GM19043 (cell line): Measurements from ENCODE around the gene MSN.
"Not testable (repeated sequence)": the region's sequence is repeated elsewhere in the genome, so short reads cannot be mapped to it uniquely, and the experiment has no call there.

Source experiments
- ATAC-seq: cut with Tn5 transposase; IDR thresholded peaks from one replicate; pipeline ENCODE4 v1.9.1; 2021; ENCODE audit warnings: low read depth; ENCODE audit not compliant: unreplicated experiment

Gene MSN

DNA sequence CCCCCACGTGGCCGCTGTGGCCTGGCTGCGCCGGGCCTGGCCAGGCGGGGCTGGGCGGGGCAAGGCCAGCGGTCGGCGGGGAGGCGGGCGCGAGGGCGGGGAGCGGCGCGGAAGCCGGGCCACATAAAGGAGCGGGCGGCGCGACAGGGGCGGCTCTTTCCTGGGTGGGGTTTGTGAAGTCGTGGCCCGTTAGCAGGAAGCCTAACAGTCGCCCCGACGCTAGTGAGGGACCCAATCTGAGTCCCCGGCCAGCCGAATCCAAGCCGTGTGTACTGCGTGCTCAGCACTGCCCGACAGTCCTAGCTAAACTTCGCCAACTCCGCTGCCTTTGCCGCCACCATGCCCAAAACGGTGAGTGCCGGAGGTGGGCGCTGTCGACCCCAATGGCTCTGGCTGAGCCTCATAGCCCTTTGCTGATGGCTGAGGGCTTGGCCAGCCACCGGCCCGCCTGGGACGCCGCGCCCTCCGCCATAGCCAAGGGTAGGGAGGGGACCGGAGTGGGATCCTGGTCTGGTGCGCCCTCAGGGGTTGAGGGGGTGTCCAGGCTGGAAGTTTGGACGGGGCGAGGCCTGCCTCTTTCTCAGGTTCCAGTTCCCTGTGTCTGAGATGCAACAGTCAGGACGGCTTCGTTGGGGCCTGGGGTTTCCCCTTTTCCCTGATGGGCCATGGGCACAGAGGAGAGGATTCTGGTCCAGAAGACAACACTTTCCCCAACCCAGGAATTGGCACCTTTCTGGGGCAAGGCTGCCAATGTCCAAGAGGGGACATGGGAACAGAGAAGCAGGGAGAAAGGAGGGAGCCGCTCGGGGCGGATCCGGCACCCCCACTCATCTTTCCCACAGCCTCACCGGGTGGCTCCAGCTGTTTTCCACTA is at the start of gene MSN:
Gene MSN (plus strand): TSS at position 152 of the 874 bp plus-strand sequence. CDS start 188 bp downstream, at position 340.
- peak; percentile 70 for ATAC-seq

DNA sequence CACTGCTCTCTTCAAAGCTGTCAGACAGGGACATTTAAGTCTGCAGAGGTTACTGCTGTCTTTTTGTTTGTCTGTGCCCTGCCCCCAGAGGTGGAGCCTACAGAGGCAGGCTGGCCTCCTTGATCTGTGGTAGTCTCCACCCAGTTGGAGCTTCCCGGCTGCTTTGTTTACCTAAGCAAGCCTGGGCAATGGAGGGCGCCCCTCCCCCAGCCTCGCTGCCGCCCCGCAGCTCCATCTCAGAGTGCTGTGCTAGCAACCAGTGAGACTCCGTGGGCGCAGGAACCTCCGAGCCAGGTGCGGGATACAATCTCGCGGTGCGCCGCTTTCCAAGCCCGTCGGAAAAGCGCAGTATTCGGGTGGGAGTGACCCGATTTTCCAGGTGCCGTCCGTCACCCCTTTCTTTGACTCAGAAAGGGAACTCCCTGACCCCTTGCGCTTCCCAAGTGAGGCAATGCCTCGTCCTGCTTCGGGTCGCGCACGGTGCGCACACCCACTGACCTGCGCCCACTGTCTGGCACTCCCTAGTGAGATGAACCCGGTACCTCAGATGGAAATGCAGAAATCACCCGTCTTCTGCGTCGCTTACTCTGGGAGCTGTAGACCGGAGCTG is 47.3 kb upstream of the MSN start:
- ATAC-seq = not testable (repeated sequence)

DNA sequence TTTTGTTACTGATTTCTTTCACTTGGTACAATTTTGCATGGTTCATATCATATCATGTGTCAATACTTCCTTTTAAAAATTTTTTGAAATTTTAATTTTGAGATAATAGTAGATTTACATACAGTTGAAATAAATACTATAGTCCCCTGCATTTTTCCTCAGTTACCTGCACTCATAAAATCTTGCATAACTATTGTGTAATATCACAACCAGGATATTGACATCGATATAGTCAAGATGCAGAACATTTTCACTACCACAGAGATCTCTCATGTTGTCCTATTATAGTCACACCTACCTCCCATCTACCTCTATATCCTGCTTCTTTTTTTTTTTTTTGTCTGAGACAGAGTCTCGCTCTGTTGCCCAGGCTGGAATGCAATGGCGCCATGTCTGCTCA is 36.7 kb upstream of the MSN start:
- no peak for ATAC-seq

GRCh38 chrX:65633826-65634225 is 33.6 kb upstream of the MSN start:
- ATAC-seq = no peak

DNA sequence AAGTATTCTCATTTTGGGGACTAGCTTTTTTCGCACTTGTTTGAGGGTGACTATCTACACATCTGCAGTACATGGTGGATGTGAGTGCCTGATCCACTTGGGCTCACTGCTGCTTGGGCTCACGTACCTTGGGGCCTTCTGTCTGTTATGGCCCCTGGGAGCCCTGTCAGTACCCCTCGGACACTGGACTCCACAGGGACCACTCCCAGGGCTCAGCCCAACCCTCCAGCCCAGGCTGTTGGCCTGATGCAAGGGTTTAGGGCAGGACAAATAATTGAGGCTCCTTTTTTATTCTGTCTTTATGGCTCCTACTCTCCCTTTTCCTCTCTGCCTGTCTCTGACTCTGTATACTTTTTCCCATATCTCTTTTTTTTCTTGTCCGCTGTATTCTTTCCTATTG is 32.7 kb upstream of the MSN start:
- no peak for ATAC-seq

- no peak for ATAC-seq
Observed at GRCh38 chrX:65635378-65635777, 32.1 kb upstream of the MSN start.

- ATAC-seq = no peak
Observed at GRCh38 chrX:65635822-65636221, 31.6 kb upstream of the MSN start.

DNA sequence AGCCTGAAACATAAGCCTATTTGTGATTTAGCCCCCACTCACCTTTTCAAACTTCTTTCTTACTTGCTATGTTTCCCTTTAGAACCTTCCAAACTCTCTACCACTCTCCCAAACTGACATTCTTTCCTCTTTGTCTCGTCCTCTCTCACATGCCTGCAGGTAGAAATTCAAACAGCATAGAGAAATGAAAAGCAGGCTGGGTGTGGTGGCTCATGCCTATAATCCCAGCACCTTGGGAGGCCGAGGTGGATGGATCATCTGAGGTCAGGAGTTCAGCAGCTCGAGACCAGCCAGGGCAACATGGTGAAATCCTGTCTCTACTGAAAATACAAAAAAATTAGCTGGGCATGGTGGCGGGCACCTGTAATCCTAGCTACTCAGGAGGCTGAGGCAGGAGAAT is 31.2 kb upstream of the MSN start:
- ATAC-seq = not testable (repeated sequence)

DNA sequence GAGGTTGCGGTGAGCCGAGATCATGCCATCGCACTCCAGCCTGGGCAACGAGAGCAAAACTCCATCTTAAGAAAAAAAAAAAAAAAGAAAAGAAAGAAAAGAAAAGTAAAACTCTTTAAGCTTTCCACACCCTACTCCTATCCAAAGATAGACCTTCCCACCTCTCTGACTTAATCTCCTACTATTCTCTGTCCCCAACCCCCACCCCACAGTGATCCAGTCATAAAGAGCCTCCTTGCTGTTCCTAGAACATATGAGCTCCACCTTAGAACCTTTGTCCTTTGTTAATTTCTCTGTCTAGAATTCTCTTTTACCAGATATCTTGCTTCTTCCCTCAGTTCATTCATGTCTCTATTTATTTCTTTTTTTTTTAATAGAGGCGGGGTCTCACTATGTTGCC is 30.1 kb upstream of the MSN start:
- ATAC-seq = no peak

DNA sequence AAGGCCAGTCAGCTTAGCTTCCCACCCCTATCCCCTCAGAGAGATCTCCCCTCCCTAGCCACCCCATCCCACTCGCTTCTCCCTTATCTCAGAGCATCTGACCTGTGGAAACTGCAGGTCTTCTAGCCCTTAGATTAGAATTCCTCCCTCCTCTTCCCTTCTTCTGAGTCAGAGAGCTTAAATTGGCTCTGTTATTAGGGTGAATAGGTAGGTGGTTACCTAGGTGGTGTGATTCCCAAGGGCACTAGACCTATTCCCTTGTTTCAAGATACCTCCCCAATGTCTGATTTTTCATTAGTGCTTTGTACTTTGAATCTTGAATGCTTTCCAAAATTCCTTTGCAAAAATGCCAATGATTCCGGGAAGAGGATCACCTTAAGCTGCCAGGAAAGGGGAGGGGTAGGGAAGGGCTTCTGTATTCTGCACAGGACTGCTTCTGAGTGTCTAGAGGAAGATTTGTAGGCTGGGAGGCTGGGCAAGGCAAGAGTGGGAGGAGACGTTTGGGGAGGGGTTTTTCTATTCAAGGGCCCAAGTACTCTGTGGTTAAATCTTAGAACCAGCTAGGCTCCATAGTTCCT is 24.5 kb upstream of the MSN start:
- ATAC-seq = no peak

DNA sequence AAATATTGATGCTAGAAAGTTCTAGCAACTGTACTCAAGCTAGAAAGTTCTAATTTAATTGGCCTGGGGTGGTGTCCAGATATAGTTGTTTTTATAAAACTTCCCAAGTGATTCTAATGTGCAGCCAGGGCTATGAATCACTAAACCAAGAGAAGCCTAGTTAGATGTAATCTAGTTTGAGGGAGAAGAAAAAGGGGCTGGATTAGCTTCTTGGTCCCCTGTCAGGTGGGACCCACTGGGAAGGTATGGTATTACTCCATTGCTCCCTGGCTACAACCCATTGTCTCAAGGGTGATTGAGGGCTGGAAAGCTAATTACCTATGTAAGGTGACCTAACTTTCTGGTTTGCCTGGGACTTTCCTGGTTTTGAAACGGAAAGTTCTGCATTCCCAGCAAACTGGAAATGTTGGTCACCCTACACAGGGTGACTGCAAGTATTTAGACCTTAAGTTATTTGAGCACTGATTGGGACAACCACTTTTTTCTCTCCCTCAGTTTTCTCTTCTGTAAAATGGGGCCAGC is 23.9 kb upstream of the MSN start:
- no peak for ATAC-seq

- no peak for ATAC-seq
Observed at GRCh38 chrX:65644621-65645289, 22.7 kb upstream of the MSN start.

DNA sequence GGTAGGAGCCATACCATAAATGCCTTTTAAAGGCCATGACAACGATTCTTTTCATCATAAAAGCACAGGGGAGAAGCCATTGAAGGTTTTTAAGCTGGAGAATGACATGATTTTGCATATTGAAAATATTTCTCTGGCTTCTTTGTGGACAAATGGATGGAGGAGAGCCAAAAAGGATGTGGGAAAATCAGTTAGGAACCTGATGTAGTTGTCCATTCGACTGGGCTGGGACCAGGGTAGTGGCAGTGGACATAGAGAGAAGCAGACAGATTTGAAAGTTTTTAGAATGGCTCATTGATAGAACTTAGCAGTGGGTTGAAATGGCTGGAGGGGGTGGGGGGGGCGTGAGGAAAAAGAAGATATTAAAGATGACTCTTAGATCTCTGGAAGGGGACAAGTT is 19.7 kb upstream of the MSN start:
- ATAC-seq = no peak

- no peak for ATAC-seq
Observed at GRCh38 chrX:65652098-65652497, 15.4 kb upstream of the MSN start.

GRCh38 chrX:65657009-65657441 is 10.4 kb upstream of the MSN start:
- not testable (repeated sequence) for ATAC-seq

- no peak for ATAC-seq
Observed at GRCh38 chrX:65657659-65658058, 9.8 kb upstream of the MSN start.

DNA sequence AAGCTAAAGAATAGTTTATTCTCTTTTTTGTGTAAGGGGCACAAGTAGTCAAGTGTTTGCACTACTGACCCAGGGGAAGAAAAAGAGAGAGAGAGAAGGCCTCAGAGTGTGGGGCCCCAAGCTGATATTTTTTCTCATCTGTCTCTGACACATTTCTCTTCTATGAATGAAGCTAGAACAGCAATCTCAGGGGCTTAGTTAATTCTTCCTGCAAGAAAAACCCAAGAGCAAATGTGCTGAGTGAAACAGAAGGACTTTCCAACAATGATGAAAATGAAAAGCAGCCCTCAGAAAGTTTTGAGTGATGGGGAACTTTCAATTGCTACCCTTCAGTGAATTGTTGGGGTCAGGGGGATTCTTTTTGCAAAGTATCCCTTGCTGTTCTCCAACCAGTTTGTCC is 9.2 kb upstream of the MSN start:
- ATAC-seq = no peak

- no peak for ATAC-seq
Observed at GRCh38 chrX:65667157-65667502, 324 bp upstream of the MSN start.

- ATAC-seq = peak; percentile 39
Observed at GRCh38 chrX:65668377-65669310, 1.2 kb downstream of the MSN start.

DNA sequence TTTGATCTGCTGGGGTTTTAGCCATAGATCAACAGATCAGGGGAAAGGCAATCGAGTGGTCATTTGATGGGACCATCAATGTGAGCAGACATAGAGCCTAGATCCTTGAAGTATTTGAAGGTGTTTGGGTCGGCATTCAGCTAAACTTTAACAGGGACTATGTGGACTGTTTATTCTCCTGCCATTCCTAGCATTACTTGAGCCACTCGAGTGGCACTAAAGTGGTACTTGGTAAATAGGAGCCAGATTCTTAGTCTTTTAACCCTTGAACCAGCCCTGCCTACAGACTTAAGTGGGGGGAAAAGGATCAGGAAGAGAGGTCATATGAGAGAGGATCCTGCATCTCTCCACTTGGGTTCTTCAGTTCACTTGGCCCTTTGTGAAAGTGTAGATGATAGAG is 3.8 kb downstream of the MSN start:
- no peak for ATAC-seq
